WTC11 (cell line): Measurements from ENCODE around the gene FRRS1.

Source experiments
- CTCF ChIP-seq: fragments of 200-600 bp; IDR thresholded peaks from 2 replicates; pipeline ENCODE4 v1.8.0; 2022; ENCODE audit warnings: antibody characterized with exemption
- ELF4 ChIP-seq: sonication (generic); formaldehyde crosslinking; IDR thresholded peaks from 2 replicates; pipeline ENCODE4 v1.8.1; 2022; ENCODE audit warnings: low read depth, mild to moderate bottlenecking, moderate library complexity, missing genetic modification reagents
- IRF2 ChIP-seq: sonication (generic); formaldehyde crosslinking; IDR thresholded peaks from 2 replicates; pipeline ENCODE4 v1.8.0; 2022; ENCODE audit warnings: low read depth, missing genetic modification reagents, borderline replicate concordance
- MAX ChIP-seq: sonication (generic); formaldehyde crosslinking; IDR thresholded peaks from 2 replicates; pipeline ENCODE4 v1.8.0; 2022; ENCODE audit warnings: mild to moderate bottlenecking, missing genetic modification reagents
- NFYB ChIP-seq: sonication (generic); formaldehyde crosslinking; conservative IDR thresholded peaks from 2 replicates; pipeline ENCODE4 v1.8.0; 2022; ENCODE audit warnings: low read depth, missing genetic modification reagents
- NR1H2 ChIP-seq: sonication (generic); formaldehyde crosslinking; IDR thresholded peaks from 2 replicates; pipeline ENCODE4 v1.9.0; 2021; ENCODE audit warnings: mild to moderate bottlenecking, moderate library complexity, missing genetic modification reagents
- ZNF232 ChIP-seq: sonication (generic); formaldehyde crosslinking; IDR thresholded peaks from 2 replicates; pipeline ENCODE4 v1.8.0; 2022; ENCODE audit warnings: mild to moderate bottlenecking, missing genetic modification reagents
- TF ChIP-seq, protein P1 (sequence below): sonication (generic); formaldehyde crosslinking; IDR thresholded peaks from 2 replicates; pipeline ENCODE4 v1.8.1; 2023; ENCODE audit warnings: mild to moderate bottlenecking, missing genetic modification reagents, moderate library complexity

- no peak for TF ChIP-seq CTCF
- no peak for TF ChIP-seq NR1H2 (CRISPR knock-in tag)
- no peak for TF ChIP-seq IRF2
- TF ChIP-seq, protein P1, sequence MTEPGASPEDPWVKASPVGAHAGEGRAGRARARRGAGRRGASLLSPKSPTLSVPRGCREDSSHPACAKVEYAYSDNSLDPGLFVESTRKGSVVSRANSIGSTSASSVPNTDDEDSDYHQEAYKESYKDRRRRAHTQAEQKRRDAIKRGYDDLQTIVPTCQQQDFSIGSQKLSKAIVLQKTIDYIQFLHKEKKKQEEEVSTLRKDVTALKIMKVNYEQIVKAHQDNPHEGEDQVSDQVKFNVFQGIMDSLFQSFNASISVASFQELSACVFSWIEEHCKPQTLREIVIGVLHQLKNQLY = no peak
- TF ChIP-seq MAX = no peak
- TF ChIP-seq NFYB (CRISPR knock-in tag) = no peak
- TF ChIP-seq ZNF232 = no peak
- TF ChIP-seq ELF4 (CRISPR knock-in tag) = no peak
These were observed 64.2 kb downstream of the FRRS1 start for GRCh38 chr1:99702221-99702620.
